Transverse colon (tissue), 4 donors: ENCODE results near the gene STRA8.

Source experiments
- EP300 ChIP-seq: sonication (generic); formaldehyde crosslinking; IDR thresholded peaks from one replicate; pipeline ENCODE4 v1.6.1; 2017; ENCODE audit warnings: antibody characterized with exemption, low read depth
- POLR2A ChIP-seq: fragments of 450-650 bp; IDR thresholded peaks from one replicate; pipeline ENCODE4 v1.6.1; 2016; ENCODE audit warnings: antibody characterized with exemption, mild to moderate bottlenecking, moderate library complexity
- POLR2AphosphoS5 ChIP-seq, 3 donors: sonication (generic); formaldehyde crosslinking; IDR thresholded peaks; one replicate each; pipeline ENCODE4 v1.6.1; 2016; ENCODE audit warnings: antibody characterized with exemption in 3 of 3
- TF ChIP-seq, protein P1 (sequence below), 5 experiments: fragments of 200-600 bp in 3 of 5; fragments of 450-650 bp in 2 of 5; sonication (generic) in 3 of 5; IDR thresholded peaks; 1 replicate in 2 of 5; 2 replicates in 3 of 5; pipeline ENCODE4 v1.5.1; 2016 to 2017; ENCODE audit warnings: antibody characterized with exemption in 5 of 5, inconsistent platforms in 3 of 5, mild to moderate bottlenecking in 2 of 5, moderate library complexity in 1 of 5

DNA sequence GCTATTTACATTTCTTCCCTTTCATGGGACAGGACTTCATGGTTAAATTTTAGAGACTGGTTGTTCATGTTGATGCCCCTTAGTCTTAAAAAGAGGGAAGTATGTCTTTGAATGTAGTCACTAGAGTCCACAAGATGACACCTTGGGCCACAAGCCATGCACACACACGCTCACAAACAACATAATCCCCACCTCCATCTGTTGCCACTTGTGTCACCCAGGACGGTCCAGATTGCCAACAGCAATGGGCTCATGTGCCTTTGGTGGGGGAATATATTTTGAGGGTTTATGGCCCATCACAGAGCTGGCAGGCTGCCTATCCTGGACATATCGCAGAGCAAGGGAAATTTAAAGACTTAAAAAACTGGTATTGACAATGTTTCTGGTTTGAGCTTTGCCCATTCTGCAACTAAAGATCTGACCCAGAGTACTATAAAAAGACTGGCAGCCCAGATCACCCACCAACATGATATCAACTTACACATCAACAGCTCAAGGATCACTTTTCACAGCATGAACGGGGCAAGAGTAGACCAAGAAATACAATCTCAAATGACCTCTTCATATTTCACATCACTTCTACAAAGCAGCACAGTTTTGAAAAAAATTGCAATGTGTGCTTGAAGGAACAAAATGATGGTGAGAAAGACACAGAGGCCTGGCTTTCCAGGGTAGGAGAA lies 50.5 kb downstream of the STRA8 start:
- TF ChIP-seq, protein P1, sequence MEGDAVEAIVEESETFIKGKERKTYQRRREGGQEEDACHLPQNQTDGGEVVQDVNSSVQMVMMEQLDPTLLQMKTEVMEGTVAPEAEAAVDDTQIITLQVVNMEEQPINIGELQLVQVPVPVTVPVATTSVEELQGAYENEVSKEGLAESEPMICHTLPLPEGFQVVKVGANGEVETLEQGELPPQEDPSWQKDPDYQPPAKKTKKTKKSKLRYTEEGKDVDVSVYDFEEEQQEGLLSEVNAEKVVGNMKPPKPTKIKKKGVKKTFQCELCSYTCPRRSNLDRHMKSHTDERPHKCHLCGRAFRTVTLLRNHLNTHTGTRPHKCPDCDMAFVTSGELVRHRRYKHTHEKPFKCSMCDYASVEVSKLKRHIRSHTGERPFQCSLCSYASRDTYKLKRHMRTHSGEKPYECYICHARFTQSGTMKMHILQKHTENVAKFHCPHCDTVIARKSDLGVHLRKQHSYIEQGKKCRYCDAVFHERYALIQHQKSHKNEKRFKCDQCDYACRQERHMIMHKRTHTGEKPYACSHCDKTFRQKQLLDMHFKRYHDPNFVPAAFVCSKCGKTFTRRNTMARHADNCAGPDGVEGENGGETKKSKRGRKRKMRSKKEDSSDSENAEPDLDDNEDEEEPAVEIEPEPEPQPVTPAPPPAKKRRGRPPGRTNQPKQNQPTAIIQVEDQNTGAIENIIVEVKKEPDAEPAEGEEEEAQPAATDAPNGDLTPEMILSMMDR (IDR thresholded peaks at IDR 0.05), result no peak
- TF ChIP-seq EP300 (no peak), POLR2A (no peak), POLR2AphosphoS5 (IDR thresholded peaks at IDR 0.05) (no peak)
